ENCODE data around the gene MAVS.

The MAVS gene

GRCh38 chr20:3916364-3916763 lies 69.7 kb downstream of the MAVS start:
- FAIRE-seq = no peak

- FAIRE-seq = no peak
Observed at GRCh38 chr20:3919352-3919751, 72.7 kb downstream of the MAVS start.

GRCh38 chr20:3922223-3922982 lies 75.8 kb downstream of the MAVS start:
- no peak for FAIRE-seq

- FAIRE-seq = no peak
Observed at GRCh38 chr20:3922983-3923339, 76.3 kb downstream of the MAVS start.

GRCh38 chr20:3923818-3924217 lies 77.2 kb downstream of the MAVS start:
- FAIRE-seq = no peak

GRCh38 chr20:3924304-3925112 lies 77.9 kb downstream of the MAVS start:
- FAIRE-seq = no peak

- FAIRE-seq = no peak
Observed at GRCh38 chr20:3925113-3925695, 78.6 kb downstream of the MAVS start.
